Stimulated activated memory B cell treated with anti-CD40 and anti-IgM and Interleukin-4, amounts not matched to agents 10 μg/mL and 1 μg/mL and 100 μg/mL, for 72 hours (primary cell): ENCODE measurements around the gene PPP1R2.

Source experiments
- ATAC-seq: fragments of 150-1000 bp; cut with Tn5 transposase; 2 replicates; pipeline ENCODE4 v1.10.0; 2021
- H3K27ac Mint-ChIP-seq: one replicate; pipeline ENCODE4 v1.8.0; 2022; ENCODE audit warnings: mild to moderate bottlenecking, mixed read lengths
- H3K27me3 Mint-ChIP-seq: one replicate; pipeline ENCODE4 v1.8.0; 2022; ENCODE audit warnings: mixed read lengths
- H3K36me3 Mint-ChIP-seq: one replicate; pipeline ENCODE4 v1.8.0; 2022; ENCODE audit warnings: mixed read lengths
- H3K4me1 Mint-ChIP-seq: one replicate; pipeline ENCODE4 v1.8.0; 2022; ENCODE audit warnings: mixed read lengths
- H3K4me3 Mint-ChIP-seq: one replicate; pipeline ENCODE4 v1.8.0; 2022; ENCODE audit warnings: mild to moderate bottlenecking, moderate library complexity, mixed read lengths
- H3K9me3 Mint-ChIP-seq: one replicate; pipeline ENCODE4 v1.8.0; 2022; ENCODE audit warnings: mixed read lengths

Gene PPP1R2

GRCh38 chr3:195468391-195468776 lies 74.7 kb downstream of the PPP1R2 start:
- ATAC-seq = no peak
- Mint-ChIP-seq H3K4me1 (no peaks in the 10 kb centered on the region), H3K27me3 (peaks cover 8% of the 10 kb centered on the region), H3K27ac (no peak overlapping the region), H3K9me3 (peaks cover 14% of the 10 kb centered on the region), H3K4me3 (no peak overlapping the region), H3K36me3 (peaks cover 10% of the 10 kb centered on the region)

- H3K9me3 Mint-ChIP-seq = peaks cover 14% of the 10 kb centered on the region
- H3K27ac Mint-ChIP-seq = no peak overlapping the region
- H3K4me3 Mint-ChIP-seq = no peak overlapping the region
- ATAC-seq = no peak
- peaks cover 10% of the 10 kb centered on the region for H3K36me3 Mint-ChIP-seq
- peaks cover 8% of the 10 kb centered on the region for H3K27me3 Mint-ChIP-seq
- H3K4me1 Mint-ChIP-seq = no peaks in the 10 kb centered on the region
Measured at GRCh38 chr3:195467641-195468390, 75.3 kb downstream of the PPP1R2 start.

GRCh38 chr3:195466251-195466650 lies 76.9 kb downstream of the PPP1R2 start:
- no peak for ATAC-seq
- peaks cover 10% of the 10 kb centered on the region for H3K36me3 Mint-ChIP-seq
- H3K27ac Mint-ChIP-seq = no peak overlapping the region
- H3K4me3 Mint-ChIP-seq = no peak overlapping the region
- peaks cover 1% of the 10 kb centered on the region for H3K27me3 Mint-ChIP-seq
- H3K4me1 Mint-ChIP-seq = no peaks in the 10 kb centered on the region
- peaks cover 14% of the 10 kb centered on the region for H3K9me3 Mint-ChIP-seq
